Measurements from ENCODE around the gene COL18A1. TPM values are rescaled to one million over a fixed set of nuclear protein-coding genes. Genes with fewer than 3 reads are reported as not detected.

The COL18A1 gene
- 24.7 and 26.5 TPM in 2 replicates for total RNA-seq
- 10.8 TPM for total RNA-seq (2013)
- polyA plus RNA-seq, result 15.6 and 36.2 TPM in 2 replicates
- 9.6 and 24.0 TPM in 2 replicates for polyA minus RNA-seq

- ChIA-PET POLR2A (no interaction called here), CTCF (no interaction called here)
- H3K4me1 Mint-ChIP-seq, result peaks cover 16% of the 10 kb centered on the region
- WGBS (ENCODE audit: insufficient coverage), result 1% methylated on average over 27 of the region's 69 CpGs
- H4K20me1 ChIP-seq (ENCODE audit: control insufficient read depth, insufficient read depth, low read length, poor library complexity, severe bottlenecking), result no peaks in the 10 kb centered on the region
- intact Hi-C loops (cut with micrococcal nuclease), result no loop called here
- H3K27me3 ChIP-seq (replicated peaks in 1 of 4; ENCODE audit: control extremely low read depth in 1 of 4, control insufficient read depth in 3 of 4, insufficient read depth in 4 of 4, low read length in 3 of 4), result peaks cover 0 to 60% (median 32%) of the 10 kb centered on the region in 4 experiments
- peak within 1 kb of the TSS; percentile 78 for H3K4me2 ChIP-seq (replicated peaks; ENCODE audit: low read depth, low read length, poor library complexity, severe bottlenecking)
- peak within 1 kb of the TSS; percentile 91 for H3K4me3 Mint-ChIP-seq
- DNase-seq (no peak), ATAC-seq (ENCODE audit: low read depth) (peak; percentile 78)
- no peak for TF ChIP-seq EZH2 (IDR thresholded peaks at IDR 0.05; ENCODE audit: borderline replicate concordance, insufficient read depth, low read depth, low read length, poor library complexity, severe bottlenecking)
- TF ChIP-seq, protein P1, sequence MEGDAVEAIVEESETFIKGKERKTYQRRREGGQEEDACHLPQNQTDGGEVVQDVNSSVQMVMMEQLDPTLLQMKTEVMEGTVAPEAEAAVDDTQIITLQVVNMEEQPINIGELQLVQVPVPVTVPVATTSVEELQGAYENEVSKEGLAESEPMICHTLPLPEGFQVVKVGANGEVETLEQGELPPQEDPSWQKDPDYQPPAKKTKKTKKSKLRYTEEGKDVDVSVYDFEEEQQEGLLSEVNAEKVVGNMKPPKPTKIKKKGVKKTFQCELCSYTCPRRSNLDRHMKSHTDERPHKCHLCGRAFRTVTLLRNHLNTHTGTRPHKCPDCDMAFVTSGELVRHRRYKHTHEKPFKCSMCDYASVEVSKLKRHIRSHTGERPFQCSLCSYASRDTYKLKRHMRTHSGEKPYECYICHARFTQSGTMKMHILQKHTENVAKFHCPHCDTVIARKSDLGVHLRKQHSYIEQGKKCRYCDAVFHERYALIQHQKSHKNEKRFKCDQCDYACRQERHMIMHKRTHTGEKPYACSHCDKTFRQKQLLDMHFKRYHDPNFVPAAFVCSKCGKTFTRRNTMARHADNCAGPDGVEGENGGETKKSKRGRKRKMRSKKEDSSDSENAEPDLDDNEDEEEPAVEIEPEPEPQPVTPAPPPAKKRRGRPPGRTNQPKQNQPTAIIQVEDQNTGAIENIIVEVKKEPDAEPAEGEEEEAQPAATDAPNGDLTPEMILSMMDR (IDR thresholded peaks at IDR 0.05), result no peak
- H3K9me3 ChIP-seq (ENCODE audit: control extremely low read depth in 1 of 3, control insufficient read depth in 2 of 3, insufficient read depth in 1 of 3, low read length in 2 of 3), result peaks cover 0 to 33% (median 6%) of the 10 kb centered on the region in 3 donors
- H3K27ac ChIP-seq (ENCODE audit: low read length in 2 of 2), result no peak within 1 kb of the TSS
- H3K4me1 ChIP-seq (ENCODE audit: control insufficient read depth in 2 of 2, insufficient read depth in 2 of 2, low read length in 2 of 2), result peaks cover 12 to 18% of the 10 kb centered on the region in 2 donors
- no peaks in the 10 kb centered on the region for H3K36me3 ChIP-seq (replicated peaks in 1 of 2; ENCODE audit: control extremely low read depth in 1 of 2, control insufficient read depth in 1 of 2, extremely low read depth in 1 of 2, insufficient read depth in 2 of 2, low read length in 1 of 2)
- H3K9ac ChIP-seq (ENCODE audit: low read length), result no peak within 1 kb of the TSS
- H3K27me3 Mint-ChIP-seq, result peaks cover 62% of the 10 kb centered on the region
- no peak within 1 kb of the TSS for H3K27ac Mint-ChIP-seq
- peak within 1 kb of the TSS in 4 of 5 experiments; percentile 30 to 49 (median 40) for H3K4me3 ChIP-seq (ENCODE audit: control extremely low read depth in 1 of 5, extremely low read depth in 1 of 5, insufficient read depth in 1 of 5, low read depth in 2 of 5, low read length in 4 of 5)
- peak within 1 kb of the TSS; percentile 43 for H2AFZ ChIP-seq (ENCODE audit: insufficient read depth, low read depth, low read length, poor library complexity, severe bottlenecking)
- peaks cover 4% of the 10 kb centered on the region for H3K9me3 Mint-ChIP-seq (ENCODE audit: insufficient read depth)
- no peaks in the 10 kb centered on the region for H3K79me2 ChIP-seq (ENCODE audit: control insufficient read depth, insufficient read depth, low read length)
Observed at GRCh38 chr21:45404730-45405270, at the start of gene COL18A1. Gene COL18A1, plus strand, starts transcription at chr21:45405165. Its CDS starts 66 bp downstream, at chr21:45405231.

GRCh38 chr21:45355573-45355972 lies 49.4 kb upstream of the COL18A1 start:
- no peaks in the 10 kb centered on the region for H3K4me1 ChIP-seq (ENCODE audit: control insufficient read depth in 2 of 2, insufficient read depth in 2 of 2, low read length in 2 of 2)
- no peak overlapping the region for H3K27ac ChIP-seq (ENCODE audit: low read length in 2 of 2)
- no peak overlapping the region for H3K9ac ChIP-seq (ENCODE audit: low read length)
- H3K27me3 ChIP-seq (replicated peaks in 1 of 4; ENCODE audit: control extremely low read depth in 1 of 4, control insufficient read depth in 3 of 4, insufficient read depth in 4 of 4, low read length in 3 of 4), result peaks cover 0 to 5% (median 0%) of the 10 kb centered on the region in 4 experiments
- ChIA-PET POLR2A (no interaction called here), CTCF (no interaction called here)
- no peak overlapping the region for H2AFZ ChIP-seq (ENCODE audit: insufficient read depth, low read depth, low read length, poor library complexity, severe bottlenecking)
- TF ChIP-seq, protein P1 (IDR thresholded peaks at IDR 0.05), result no peak
- no peak for TF ChIP-seq EZH2 (IDR thresholded peaks at IDR 0.05; ENCODE audit: borderline replicate concordance, insufficient read depth, low read depth, low read length, poor library complexity, severe bottlenecking)
- ATAC-seq (ENCODE audit: low read depth), result no peak
- no peaks in the 10 kb centered on the region for H4K20me1 ChIP-seq (ENCODE audit: control insufficient read depth, insufficient read depth, low read length, poor library complexity, severe bottlenecking)
- H3K27me3 Mint-ChIP-seq, result peaks cover 18% of the 10 kb centered on the region
- 14% methylated on average over 13 of the region's 14 CpGs for WGBS (ENCODE audit: insufficient coverage)
- no peak overlapping the region for H3K4me3 Mint-ChIP-seq
- H3K79me2 ChIP-seq (ENCODE audit: control insufficient read depth, insufficient read depth, low read length), result no peaks in the 10 kb centered on the region
- no peak overlapping the region for H3K27ac Mint-ChIP-seq
- no peaks in the 10 kb centered on the region for H3K9me3 Mint-ChIP-seq (ENCODE audit: insufficient read depth)
- no peak overlapping the region for H3K4me2 ChIP-seq (replicated peaks; ENCODE audit: low read depth, low read length, poor library complexity, severe bottlenecking)
- no peaks in the 10 kb centered on the region for H3K36me3 ChIP-seq (replicated peaks in 1 of 2; ENCODE audit: control extremely low read depth in 1 of 2, control insufficient read depth in 1 of 2, extremely low read depth in 1 of 2, insufficient read depth in 2 of 2, low read length in 1 of 2)
- no peak for DNase-seq
- peaks cover 2% of the 10 kb centered on the region for H3K4me1 Mint-ChIP-seq
- H3K9me3 ChIP-seq (ENCODE audit: control extremely low read depth in 1 of 3, control insufficient read depth in 2 of 3, insufficient read depth in 1 of 3, low read length in 2 of 3), result no peaks in the 10 kb centered on the region
- intact Hi-C loops (cut with micrococcal nuclease), result no loop called here
- no peak overlapping the region for H3K4me3 ChIP-seq (ENCODE audit: control extremely low read depth in 1 of 5, extremely low read depth in 1 of 5, insufficient read depth in 1 of 5, low read depth in 2 of 5, low read length in 4 of 5)
